Measurements from ENCODE around the gene TNRC6C. TPM values are rescaled to one million over a fixed set of nuclear protein-coding genes. Genes with fewer than 3 reads are reported as not detected.
A peak's percentile ranks its signal among the peaks of the same experiment; 100 is the strongest.

TNRC6C gene
- total and polyA plus RNA-seq, 2 of the 13 experiments (the other 11 are each of a cell fraction or from before 2014, with no cell fraction given), result 0.66 to 4.9 TPM

- TF ChIP-seq ATF5 (CRISPR knock-in tag; IDR thresholded peaks at IDR 0.05; ENCODE audit: low read depth) (peak; percentile 82; the same call in 1 of the 2 replicates), ZBTB26 (CRISPR knock-in tag; IDR thresholded peaks at IDR 0.05; ENCODE audit: borderline replicate concordance) (0 out of 2 replicates have a peak, but pooled peaks have one; percentile 28), ZZZ3 (CRISPR knock-in tag; IDR thresholded peaks at IDR 0.05; ENCODE audit: borderline replicate concordance) (no peak; the same call in 1 of the 2 replicates), STAT5B (CRISPR knock-in tag; IDR thresholded peaks at IDR 0.05) (peak; percentile 72; the same call in 1 of the 2 replicates), ZNF264 (CRISPR knock-in tag; IDR thresholded peaks at IDR 0.05) (peak; percentile 87), USF2 (IDR thresholded peaks at IDR 0.05; ENCODE audit: low read depth, low read length) (no peak), USF2 (CRISPR knock-in tag; IDR thresholded peaks at IDR 0.05; ENCODE audit: borderline replicate concordance) (0 out of 2 replicates have a peak, but pooled peaks have one; percentile 10), LRRFIP1 (CRISPR knock-in tag; conservative IDR thresholded peaks at IDR 0.05) (no peak), ARNTL (CRISPR knock-in tag; IDR thresholded peaks at IDR 0.05) (peak; percentile 93), JUNB (CRISPR knock-in tag; IDR thresholded peaks at IDR 0.05; ENCODE audit: borderline replicate concordance) (no peak), ZNF10 (CRISPR knock-in tag; IDR thresholded peaks at IDR 0.05; ENCODE audit: borderline replicate concordance, low read depth) (no peak), TCF7 (IDR thresholded peaks at IDR 0.05; ENCODE audit: low read depth) (no peak), PHF21A (CRISPR knock-in tag; IDR thresholded peaks at IDR 0.05) (peak; percentile 63)
Measured at GRCh38 chr17:78144736-78145641, 186.5 kb downstream of the TNRC6C start (continued).
